ENCODE data around the gene MRM2. TPM values are rescaled to one million over a fixed set of nuclear protein-coding genes. Genes with fewer than 3 reads are reported as not detected.

MRM2 gene
- total RNA-seq, 1 donor = 21.4 TPM

DNA sequence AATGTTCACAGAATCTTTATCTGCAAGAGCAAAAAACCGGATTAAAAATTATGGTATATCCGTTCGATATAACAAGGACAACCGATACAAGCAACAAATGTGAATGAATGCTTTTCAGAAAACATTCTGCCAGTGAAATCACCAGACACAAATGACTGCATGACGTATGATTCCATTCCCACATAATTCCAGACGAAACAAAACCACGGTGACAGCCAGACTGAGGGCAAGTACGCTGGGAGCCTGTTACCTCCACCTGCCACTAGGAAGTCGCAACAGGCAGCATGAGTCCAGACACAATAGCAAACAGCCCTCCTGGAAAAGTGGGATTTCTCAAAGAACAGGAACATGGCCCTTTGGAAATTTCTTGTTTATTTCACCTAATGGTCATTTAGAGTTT is 51.0 kb downstream of the MRM2 start:
- H2AFZ ChIP-seq (ENCODE audit: low read length) = no peak overlapping the region
- H3K4me3 ChIP-seq (ENCODE audit: insufficient read depth, low read length) = no peak overlapping the region
- H3K4me2 ChIP-seq (ENCODE audit: insufficient read depth, low read length) = no peak overlapping the region
- H3K79me2 ChIP-seq (ENCODE audit: insufficient read depth, low read length) = peaks cover 7% of the 10 kb centered on the region
- DNase-seq (ENCODE audit: insufficient read length, low spot score, missing footprints) = no peak
- TF ChIP-seq, protein P1, sequence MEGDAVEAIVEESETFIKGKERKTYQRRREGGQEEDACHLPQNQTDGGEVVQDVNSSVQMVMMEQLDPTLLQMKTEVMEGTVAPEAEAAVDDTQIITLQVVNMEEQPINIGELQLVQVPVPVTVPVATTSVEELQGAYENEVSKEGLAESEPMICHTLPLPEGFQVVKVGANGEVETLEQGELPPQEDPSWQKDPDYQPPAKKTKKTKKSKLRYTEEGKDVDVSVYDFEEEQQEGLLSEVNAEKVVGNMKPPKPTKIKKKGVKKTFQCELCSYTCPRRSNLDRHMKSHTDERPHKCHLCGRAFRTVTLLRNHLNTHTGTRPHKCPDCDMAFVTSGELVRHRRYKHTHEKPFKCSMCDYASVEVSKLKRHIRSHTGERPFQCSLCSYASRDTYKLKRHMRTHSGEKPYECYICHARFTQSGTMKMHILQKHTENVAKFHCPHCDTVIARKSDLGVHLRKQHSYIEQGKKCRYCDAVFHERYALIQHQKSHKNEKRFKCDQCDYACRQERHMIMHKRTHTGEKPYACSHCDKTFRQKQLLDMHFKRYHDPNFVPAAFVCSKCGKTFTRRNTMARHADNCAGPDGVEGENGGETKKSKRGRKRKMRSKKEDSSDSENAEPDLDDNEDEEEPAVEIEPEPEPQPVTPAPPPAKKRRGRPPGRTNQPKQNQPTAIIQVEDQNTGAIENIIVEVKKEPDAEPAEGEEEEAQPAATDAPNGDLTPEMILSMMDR (IDR thresholded peaks at IDR 0.05; ENCODE audit: extremely low read depth, low read depth, low read length) = no peak
- no peaks in the 10 kb centered on the region for H3K4me1 ChIP-seq (ENCODE audit: insufficient read depth, low read length)
- peaks cover 10% of the 10 kb centered on the region for H3K36me3 ChIP-seq (ENCODE audit: insufficient read depth, low read length)
- no peak overlapping the region for H3K27ac ChIP-seq (ENCODE audit: low read depth, low read length)
- H4K20me1 ChIP-seq (ENCODE audit: insufficient read depth, low read length) = no peaks in the 10 kb centered on the region
- H3K9me3 ChIP-seq (ENCODE audit: low read depth, low read length) = no peaks in the 10 kb centered on the region
- no peaks in the 10 kb centered on the region for H3K27me3 ChIP-seq (ENCODE audit: insufficient read depth, low read length)

DNA sequence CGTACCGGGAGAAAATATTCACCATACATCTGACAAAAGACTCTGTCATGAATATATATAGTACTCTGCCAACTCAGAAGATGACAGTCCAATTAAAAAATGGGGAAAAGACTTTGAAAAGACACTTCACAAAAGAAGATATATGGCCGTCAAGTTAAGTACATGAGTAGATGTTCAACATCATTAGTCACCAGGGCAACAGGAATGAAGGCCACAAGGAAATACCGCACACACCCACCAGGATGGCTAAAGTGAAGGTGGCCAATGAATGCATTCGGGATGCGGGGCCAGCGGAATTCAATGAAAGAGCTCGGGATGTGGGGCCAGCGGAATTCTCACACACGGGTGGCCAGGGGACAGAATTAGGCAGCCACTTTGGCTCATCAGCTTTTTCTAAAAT is 51.5 kb downstream of the MRM2 start:
- Histone ChIP-seq H3K36me3 (ENCODE audit: insufficient read depth, low read length) (peaks cover 5% of the 10 kb centered on the region), H3K4me3 (ENCODE audit: insufficient read depth, low read length) (no peak overlapping the region), H3K79me2 (ENCODE audit: insufficient read depth, low read length) (peaks cover 7% of the 10 kb centered on the region), H3K27ac (ENCODE audit: low read depth, low read length) (no peak overlapping the region), H3K27me3 (ENCODE audit: insufficient read depth, low read length) (no peaks in the 10 kb centered on the region), H4K20me1 (ENCODE audit: insufficient read depth, low read length) (no peaks in the 10 kb centered on the region), H3K4me2 (ENCODE audit: insufficient read depth, low read length) (no peak overlapping the region), H3K4me1 (ENCODE audit: insufficient read depth, low read length) (no peaks in the 10 kb centered on the region), H2AFZ (ENCODE audit: low read length) (no peak overlapping the region), H3K9me3 (ENCODE audit: low read depth, low read length) (no peaks in the 10 kb centered on the region)
- DNase-seq (ENCODE audit: insufficient read length, low spot score, missing footprints) = no peak
- TF ChIP-seq, protein P1 (IDR thresholded peaks at IDR 0.05; ENCODE audit: extremely low read depth, low read depth, low read length) = no peak

DNA sequence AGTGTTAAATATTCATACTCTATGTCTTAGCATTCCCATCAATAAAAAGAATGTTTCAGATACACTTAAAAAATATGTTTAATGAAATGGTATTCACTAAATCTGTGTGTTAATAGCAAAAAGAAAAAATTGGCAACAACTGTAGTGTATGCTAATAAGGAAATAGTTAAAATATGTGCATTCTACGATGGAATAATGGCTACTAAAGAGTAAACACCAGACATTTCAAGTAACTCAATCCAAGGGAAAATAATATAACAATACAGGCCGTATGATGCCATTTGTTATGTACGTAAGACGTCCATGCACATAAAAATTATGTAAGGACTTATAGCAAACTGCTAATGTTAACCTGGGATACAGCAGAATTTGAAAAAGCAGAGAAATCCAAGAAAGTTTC is 55.8 kb downstream of the MRM2 start:
- Histone ChIP-seq H3K79me2 (ENCODE audit: insufficient read depth, low read length) (peaks cover 7% of the 10 kb centered on the region), H3K9me3 (ENCODE audit: low read depth, low read length) (no peaks in the 10 kb centered on the region), H4K20me1 (ENCODE audit: insufficient read depth, low read length) (no peaks in the 10 kb centered on the region), H3K4me2 (ENCODE audit: insufficient read depth, low read length) (no peak overlapping the region), H3K27ac (ENCODE audit: low read depth, low read length) (no peak overlapping the region), H3K27me3 (ENCODE audit: insufficient read depth, low read length) (no peaks in the 10 kb centered on the region), H3K4me3 (ENCODE audit: insufficient read depth, low read length) (no peak overlapping the region), H3K4me1 (ENCODE audit: insufficient read depth, low read length) (no peaks in the 10 kb centered on the region), H3K36me3 (ENCODE audit: insufficient read depth, low read length) (peaks cover 2% of the 10 kb centered on the region), H2AFZ (ENCODE audit: low read length) (no peak overlapping the region)
- TF ChIP-seq, protein P1 (IDR thresholded peaks at IDR 0.05; ENCODE audit: extremely low read depth, low read depth, low read length) = no peak
- no peak for DNase-seq (ENCODE audit: insufficient read length, low spot score, missing footprints)

DNA sequence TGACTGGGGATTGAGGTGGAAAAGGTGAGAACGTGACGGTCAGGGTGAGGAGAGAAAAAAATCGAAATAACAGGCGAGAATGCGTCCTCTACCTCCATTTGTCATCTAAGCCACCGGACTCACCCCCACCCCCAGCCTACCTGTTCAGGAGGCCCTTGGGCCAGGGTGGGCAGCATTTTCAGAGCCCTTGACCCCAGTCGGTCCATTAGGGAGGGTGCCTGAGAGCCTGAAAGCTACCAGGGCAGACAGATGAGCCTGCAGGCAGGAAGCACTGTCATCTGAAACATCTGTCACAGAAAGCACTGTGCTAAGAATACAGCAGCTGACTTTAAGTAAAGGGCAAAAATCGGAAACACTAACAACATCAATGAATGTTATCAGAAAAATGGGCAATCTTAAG is 56.3 kb downstream of the MRM2 start:
- Histone ChIP-seq H3K9me3 (ENCODE audit: low read depth, low read length) (no peaks in the 10 kb centered on the region), H3K4me3 (ENCODE audit: insufficient read depth, low read length) (no peak overlapping the region), H3K27ac (ENCODE audit: low read depth, low read length) (no peak overlapping the region), H3K36me3 (ENCODE audit: insufficient read depth, low read length) (peaks cover 2% of the 10 kb centered on the region), H3K27me3 (ENCODE audit: insufficient read depth, low read length) (no peaks in the 10 kb centered on the region), H3K79me2 (ENCODE audit: insufficient read depth, low read length) (peaks cover 7% of the 10 kb centered on the region), H2AFZ (ENCODE audit: low read length) (no peak overlapping the region), H3K4me1 (ENCODE audit: insufficient read depth, low read length) (no peaks in the 10 kb centered on the region), H4K20me1 (ENCODE audit: insufficient read depth, low read length) (no peaks in the 10 kb centered on the region), H3K4me2 (ENCODE audit: insufficient read depth, low read length) (no peak overlapping the region)
- no peak for DNase-seq (ENCODE audit: insufficient read length, low spot score, missing footprints)
- TF ChIP-seq, protein P1 (IDR thresholded peaks at IDR 0.05; ENCODE audit: extremely low read depth, low read depth, low read length) = no peak

Other genes with a start within 250 kb of the MRM2 start
- gene MAD1L1, start 9.3 kb downstream of the MRM2 start, total RNA-seq = 66.2 and 72.2 TPM in 2 replicates
- 18.5 and 21.8 TPM in 2 replicates for gene NUDT1, start within 50 bp of the MRM2 start, total RNA-seq
- 16.3 and 25.0 TPM in 2 replicates for gene SNX8, start 72.2 kb upstream of the MRM2 start, total RNA-seq
- gene EIF3B, start 112.6 kb upstream of the MRM2 start, total RNA-seq = 151 and 176 TPM in 2 replicates
- 3.8 and 4.0 TPM in 2 replicates for gene CHST12, start 161.4 kb upstream of the MRM2 start, total RNA-seq
- gene GRIFIN, start 234.2 kb upstream of the MRM2 start, total RNA-seq = not detected in 2 replicates